Fibroblast of lung (primary cell): ENCODE results near the gene FAM13A. TPM values are rescaled to one million over a fixed set of nuclear protein-coding genes. Genes with fewer than 3 reads are reported as not detected.

Experiments
- DNase-seq, 2 donors: peaks; one replicate each; pipeline versions ENCODE4 v3.0.0 to v3.0.0-alpha.2; 2010; ENCODE audit warnings: low read depth in 2 of 2
- H2AFZ ChIP-seq: 2 replicates; pipeline ENCODE4 v1.5.1; 2012; ENCODE audit warnings: low read length, control low read depth, inconsistent platforms
- H3K27ac ChIP-seq: 2 replicates; pipeline ENCODE4 v1.5.1; 2011; ENCODE audit warnings: low read length, control low read depth; ENCODE audit not compliant: insufficient read depth
- H3K27me3 ChIP-seq: 2 replicates; pipeline ENCODE4 v1.5.1; 2011; ENCODE audit warnings: mild to moderate bottlenecking, low read length; ENCODE audit not compliant: control insufficient read depth, insufficient read depth
- H3K36me3 ChIP-seq: 2 replicates; pipeline ENCODE4 v1.5.1; 2011; ENCODE audit warnings: low read length; ENCODE audit not compliant: control insufficient read depth, insufficient read depth
- H3K4me1 ChIP-seq: 2 replicates; pipeline ENCODE4 v1.5.1; 2011; ENCODE audit warnings: low read length; ENCODE audit not compliant: control insufficient read depth, insufficient read depth; ENCODE audit errors: extremely low read depth
- H3K4me2 ChIP-seq: 2 replicates; pipeline ENCODE4 v1.5.1; 2011; ENCODE audit warnings: low read length, control low read depth; ENCODE audit not compliant: insufficient read depth; ENCODE audit errors: extremely low read depth
- H3K4me3 ChIP-seq, 4 experiments: fragments of 200-600 bp in 1 of 4; sonication (generic) in 1 of 4; replicated peaks in 1 of 4; 2 replicates each; pipeline ENCODE4 v1.5.1; 2011 to 2016; ENCODE audit warnings: low read length in 4 of 4, low read depth in 3 of 4, mild to moderate bottlenecking in 3 of 4, control low read depth in 2 of 4, inconsistent platforms in 1 of 4, mixed read lengths in 1 of 4; ENCODE audit not compliant: insufficient read depth in 1 of 4; ENCODE audit errors: control extremely low read depth in 1 of 4
- H3K79me2 ChIP-seq: 2 replicates; pipeline ENCODE4 v1.5.1; 2012; ENCODE audit warnings: mild to moderate bottlenecking, low read length, inconsistent platforms; ENCODE audit not compliant: control insufficient read depth, insufficient read depth
- H3K9ac ChIP-seq: 2 replicates; pipeline ENCODE4 v1.5.1; 2011; ENCODE audit warnings: mild to moderate bottlenecking, low read length, control low read depth; ENCODE audit not compliant: insufficient read depth
- H3K9me3 ChIP-seq: 2 replicates; pipeline ENCODE4 v1.5.1; 2012; ENCODE audit warnings: low read depth, low read length; ENCODE audit not compliant: control insufficient read depth, insufficient read depth
- H4K20me1 ChIP-seq: 2 replicates; pipeline ENCODE4 v1.5.1; 2011; ENCODE audit warnings: low read length; ENCODE audit not compliant: control insufficient read depth, insufficient read depth; ENCODE audit errors: extremely low read depth
- CTCF ChIP-seq, 2 donors: IDR thresholded peaks in 1 of 2; conservative IDR thresholded peaks in 1 of 2; 1 replicate in 1 of 2; 2 replicates in 1 of 2; pipeline ENCODE4 v1.5.1; 2011 to 2012; ENCODE audit warnings: low read length in 2 of 2, control low read depth in 1 of 2, inconsistent platforms in 1 of 2, low read depth in 1 of 2, mild to moderate bottlenecking in 1 of 2
- EZH2 ChIP-seq: IDR thresholded peaks from 2 replicates; pipeline ENCODE4 v1.5.1; 2012; ENCODE audit warnings: low read length, control low read depth, mild to moderate bottlenecking; ENCODE audit errors: missing control alignments
- polyA plus RNA-seq, 2 donors: library from polyadenylated mRNA; depleted of rRNA in 1 of 2; stranded (reverse) in 1 of 2; unstranded in 1 of 2; fragments of >200 nt; gene quantifications; 2 replicates each; pipeline ENCODE4 v1.2.1, GENCODE V29; 2011 to 2012; ENCODE audit warnings: missing spikeins in 1 of 2
- total RNA-seq: library from RNA; depleted of rRNA; stranded (reverse); fragments of >200 nt; gene quantifications from 2 replicates; pipeline ENCODE4 v1.2.1, GENCODE V29; 2014

Gene FAM13A
- total and polyA plus RNA-seq, 2 donors (not counting 1 experiment from before 2014, with no cell fraction given): 14.3 to 23.9 TPM

- H3K9ac ChIP-seq: no peak overlapping the region
- no peaks in the 10 kb centered on the region for H3K79me2 ChIP-seq
- no peaks in the 10 kb centered on the region for H4K20me1 ChIP-seq
- H3K4me1 ChIP-seq: no peaks in the 10 kb centered on the region
- no peak overlapping the region for H3K27ac ChIP-seq
- H3K4me2 ChIP-seq: no peak overlapping the region
- H3K9me3 ChIP-seq: no peaks in the 10 kb centered on the region
- no peak overlapping the region for H2AFZ ChIP-seq
- no peak overlapping the region for H3K4me3 ChIP-seq
- peak in 1 of 2 donors; percentile 22 for DNase-seq
- H3K27me3 ChIP-seq: no peaks in the 10 kb centered on the region
- H3K36me3 ChIP-seq: no peaks in the 10 kb centered on the region
- no peak for TF ChIP-seq CTCF (conservative IDR thresholded peaks at IDR 0.05 in 1 of 2, IDR thresholded peaks at IDR 0.05 in 1 of 2; ENCODE audit: low read depth in 1 of 2, low read length in 2 of 2)
- no peak for TF ChIP-seq EZH2
These were observed 55.1 kb downstream of the FAM13A start for GRCh38 chr4:89001647-89002445.

GRCh38 chr4:89000844-89001360 is 56.1 kb downstream of the FAM13A start:
- Histone ChIP-seq H3K36me3 (no peaks in the 10 kb centered on the region), H3K27me3 (no peaks in the 10 kb centered on the region), H3K27ac (no peak overlapping the region), H3K9me3 (no peaks in the 10 kb centered on the region), H3K79me2 (no peaks in the 10 kb centered on the region), H4K20me1 (no peaks in the 10 kb centered on the region), H3K4me3 (no peak overlapping the region), H2AFZ (no peak overlapping the region), H3K4me2 (no peak overlapping the region), H3K4me1 (no peaks in the 10 kb centered on the region), H3K9ac (no peak overlapping the region)
- TF ChIP-seq CTCF (conservative IDR thresholded peaks at IDR 0.05 in 1 of 2, IDR thresholded peaks at IDR 0.05 in 1 of 2; ENCODE audit: low read depth in 1 of 2, low read length in 2 of 2) (no peak), EZH2 (no peak)
- DNase-seq: peak; percentile 64 to 68

GRCh38 chr4:89000382-89000781 is 56.6 kb downstream of the FAM13A start:
- Histone ChIP-seq H3K9ac (no peak overlapping the region), H3K9me3 (no peaks in the 10 kb centered on the region), H3K4me3 (no peak overlapping the region), H2AFZ (no peak overlapping the region), H4K20me1 (no peaks in the 10 kb centered on the region), H3K4me1 (no peaks in the 10 kb centered on the region), H3K27ac (no peak overlapping the region), H3K4me2 (no peak overlapping the region), H3K27me3 (no peaks in the 10 kb centered on the region), H3K36me3 (no peaks in the 10 kb centered on the region), H3K79me2 (no peaks in the 10 kb centered on the region)
- TF ChIP-seq EZH2 (no peak), CTCF (conservative IDR thresholded peaks at IDR 0.05 in 1 of 2, IDR thresholded peaks at IDR 0.05 in 1 of 2; ENCODE audit: low read depth in 1 of 2, low read length in 2 of 2) (no peak)
- DNase-seq: no peak
